SK-N-SH (cell line): ENCODE measurements around the gene TADA2B. TPM values are rescaled to one million over a fixed set of nuclear protein-coding genes. Genes with fewer than 3 reads are reported as not detected.

ENCODE experiments used
- CTCF ChIA-PET: fragments of 300-600, 350-600 bp; formaldehyde crosslinking; extraction: SDS; loops from one replicate; lab custom pipeline; 2021; lab: Yijun Ruan, JAX
- POLR2A ChIA-PET: fragments of 350-600 bp; sonication (Branson Sonifier 250); formaldehyde crosslinking; extraction: SDS; loops from one replicate; lab custom pipeline; 2020; ENCODE audit warnings: antibody characterized with exemption, inconsistent platforms; lab: Yijun Ruan, JAX
- DNase-seq: peaks from one replicate; pipeline ENCODE4 v3.0.0; 2012
- H2AFZ ChIP-seq: fragments of 200-600 bp; sonication (generic); 2 replicates; pipeline ENCODE4 v1.8.1; 2016; ENCODE audit warnings: antibody characterized with exemption, mild to moderate bottlenecking, low read depth
- H3F3A ChIP-seq: fragments of 200-600 bp; sonication (generic); replicated peaks from 2 replicates; pipeline ENCODE3; 2016; ENCODE audit warnings: antibody characterized with exemption, mild to moderate bottlenecking; ENCODE audit not compliant: insufficient read depth
- H3K27ac ChIP-seq, 2 experiments: fragments of 200-500 bp in 1 of 2; fragments of 200-600 bp in 1 of 2; sonication (Bioruptor generic) in 1 of 2; sonication (generic), shearing (Covaris generic) in 1 of 2; 2 replicates each; pipeline versions ENCODE4 v1.5.1 to v1.6.1; 2014 to 2016; ENCODE audit warnings: low read depth in 2 of 2, inconsistent platforms in 1 of 2, low read length in 1 of 2, mild to moderate bottlenecking in 1 of 2, mixed read lengths in 1 of 2
- H3K27me3 ChIP-seq: fragments of 200-600 bp; sonication (generic), shearing (Covaris generic); 2 replicates; pipeline ENCODE4 v1.6.1; 2016; ENCODE audit warnings: mixed run types; ENCODE audit not compliant: insufficient read depth
- H3K36me3 ChIP-seq, 2 experiments: fragments of 200-500 bp in 1 of 2; fragments of 200-600 bp in 1 of 2; sonication (Bioruptor generic) in 1 of 2; sonication (generic) in 1 of 2; replicated peaks in 1 of 2; 2 replicates each; pipeline versions ENCODE3 to v1.5.1; 2014 to 2016; ENCODE audit warnings: low read length in 1 of 2, mild to moderate bottlenecking in 1 of 2; ENCODE audit not compliant: insufficient read depth in 2 of 2, control insufficient read depth in 1 of 2
- H3K4me1 ChIP-seq, 2 experiments: fragments of 200-500 bp in 1 of 2; fragments of 200-600 bp in 1 of 2; sonication (Bioruptor generic) in 1 of 2; sonication (generic), shearing (Covaris generic) in 1 of 2; 2 replicates each; pipeline versions ENCODE4 v1.5.1 to v1.6.1; 2014 to 2016; ENCODE audit warnings: low read depth in 1 of 2, low read length in 1 of 2, mixed run types in 1 of 2; ENCODE audit not compliant: insufficient read depth in 2 of 2, control insufficient read depth in 1 of 2
- H3K4me2 ChIP-seq: fragments of 200-600 bp; sonication (generic), shearing (Covaris generic); 2 replicates; pipeline ENCODE4 v1.6.1; 2017; ENCODE audit warnings: mixed run types
- H3K4me3 ChIP-seq, 2 experiments: fragments of 200-500 bp in 1 of 2; fragments of 200-600 bp in 1 of 2; sonication (Bioruptor generic) in 1 of 2; sonication (generic), shearing (Covaris generic) in 1 of 2; 2 replicates each; pipeline versions ENCODE4 v1.5.1 to v1.8.1; 2014 to 2016; ENCODE audit warnings: low read depth in 2 of 2, inconsistent platforms in 1 of 2, low read length in 1 of 2, mild to moderate bottlenecking in 1 of 2, mixed read lengths in 1 of 2, moderate library complexity in 1 of 2
- H3K79me2 ChIP-seq: fragments of 200-600 bp; sonication (generic); 2 replicates; pipeline ENCODE4 v1.8.1; 2017; ENCODE audit warnings: mild to moderate bottlenecking; ENCODE audit not compliant: insufficient read depth
- H3K9ac ChIP-seq: fragments of 200-600 bp; sonication (generic); 2 replicates; pipeline ENCODE4 v1.6.1; 2017; ENCODE audit warnings: mixed run types
- H3K9me2 ChIP-seq: fragments of 200-600 bp; sonication (generic); 2 replicates; pipeline ENCODE4 v1.6.1; 2017; ENCODE audit warnings: mixed run types
- H3K9me3 ChIP-seq: fragments of 200-600 bp; sonication (generic); 2 replicates; pipeline ENCODE4 v1.6.1; 2017; ENCODE audit warnings: mixed run types, mild to moderate bottlenecking, moderate library complexity
- H4K20me1 ChIP-seq: fragments of 200-600 bp; sonication (generic); 2 replicates; pipeline ENCODE4 v1.6.1; 2017; ENCODE audit warnings: mild to moderate bottlenecking, mixed run types; ENCODE audit not compliant: insufficient read depth
- CHD2 ChIP-seq: fragments of 150-350 bp; IDR thresholded peaks from 2 replicates; pipeline ENCODE4 v1.6.1; 2018; ENCODE audit warnings: low read length; ENCODE audit not compliant: partially characterized antibody
- ELF1 ChIP-seq: IDR thresholded peaks from 2 replicates; pipeline ENCODE4 v1.4.0; 2012
- EP300 ChIP-seq, 2 experiments: IDR thresholded peaks; 2 replicates each; pipeline versions ENCODE4 v1.4.0 to v1.6.1; 2012; ENCODE audit warnings: borderline replicate concordance in 1 of 2, low read depth in 1 of 2, low read length in 1 of 2
- FOXJ3 ChIP-seq: sonication (generic); formaldehyde crosslinking; IDR thresholded peaks from 2 replicates; pipeline ENCODE4 v1.5.1; 2020; ENCODE audit warnings: mild to moderate bottlenecking, missing genetic modification reagents
- FOXM1 ChIP-seq: IDR thresholded peaks from 2 replicates; pipeline ENCODE4 v1.4.0; 2012; ENCODE audit warnings: low read depth, mild to moderate bottlenecking
- IRF3 ChIP-seq: fragments of 150-350 bp; IDR thresholded peaks from 2 replicates; pipeline ENCODE4 v1.6.1; 2016; ENCODE audit warnings: mild to moderate bottlenecking, low read depth, low read length
- MXI1 ChIP-seq: IDR thresholded peaks from 2 replicates; pipeline ENCODE4 v1.6.1; 2012; ENCODE audit warnings: mild to moderate bottlenecking, low read depth, low read length, improper control_type of control experiment
- NFIC ChIP-seq: IDR thresholded peaks from 2 replicates; pipeline ENCODE4 v1.4.0; 2012; ENCODE audit warnings: borderline replicate concordance
- POLR2AphosphoS5 ChIP-seq: IDR thresholded peaks from 2 replicates; pipeline ENCODE4 v1.6.1; 2012; ENCODE audit warnings: low read depth, low read length
- RAD21 ChIP-seq: IDR thresholded peaks from 2 replicates; pipeline ENCODE4 v1.6.1; 2012; ENCODE audit warnings: mild to moderate bottlenecking, low read length
- RFX5 ChIP-seq: IDR thresholded peaks from 2 replicates; pipeline ENCODE4 v1.6.1; 2012; ENCODE audit warnings: mild to moderate bottlenecking, improper control_type of control experiment, low read length
- TCF12 ChIP-seq: IDR thresholded peaks from 2 replicates; pipeline ENCODE4 v1.4.0; 2012
- YY1 ChIP-seq: IDR thresholded peaks from 2 replicates; pipeline ENCODE4 v1.4.0; 2012; ENCODE audit warnings: low read depth, mild to moderate bottlenecking
- WGBS: methylation state at CpG from one replicate; pipeline ENCODE4 v1.1.6; 2017; ENCODE audit warnings: low lambda C conversion rate; 5-methylcytosine and 5-hydroxymethylcytosine counted together
- polyA plus RNA-seq, 3 experiments: library from polyadenylated mRNA; depleted of rRNA; stranded (reverse); fragments of >200 nt; gene quantifications; 2 replicates each; pipeline ENCODE4 v1.2.3, GENCODE V29; 2012
- TF ChIP-seq, protein P1 (sequence below): fragments of 150-350 bp; IDR thresholded peaks from 2 replicates; pipeline ENCODE4 v1.6.1; 2017; ENCODE audit warnings: antibody characterized with exemption, low read length, low read depth, borderline replicate concordance
- TF ChIP-seq, protein P2 (sequence below): IDR thresholded peaks from 2 replicates; pipeline ENCODE4 v1.4.0; 2012; ENCODE audit warnings: low read depth, borderline replicate concordance
- TF ChIP-seq, protein P3 (sequence below): fragments of 200-600 bp; sonication (generic); IDR thresholded peaks from 2 replicates; pipeline ENCODE4 v1.6.1; 2017; ENCODE audit warnings: antibody characterized with exemption, mild to moderate bottlenecking, moderate library complexity
- TF ChIP-seq, protein P4 (sequence below): IDR thresholded peaks from 2 replicates; pipeline ENCODE4 v1.6.1; 2012; ENCODE audit warnings: mild to moderate bottlenecking, low read depth, low read length, moderate library complexity

The TADA2B gene
- polyA plus RNA-seq, 1 of the 3 experiments (the other 2 are of a cell fraction), result 8.0 TPM

DNA sequence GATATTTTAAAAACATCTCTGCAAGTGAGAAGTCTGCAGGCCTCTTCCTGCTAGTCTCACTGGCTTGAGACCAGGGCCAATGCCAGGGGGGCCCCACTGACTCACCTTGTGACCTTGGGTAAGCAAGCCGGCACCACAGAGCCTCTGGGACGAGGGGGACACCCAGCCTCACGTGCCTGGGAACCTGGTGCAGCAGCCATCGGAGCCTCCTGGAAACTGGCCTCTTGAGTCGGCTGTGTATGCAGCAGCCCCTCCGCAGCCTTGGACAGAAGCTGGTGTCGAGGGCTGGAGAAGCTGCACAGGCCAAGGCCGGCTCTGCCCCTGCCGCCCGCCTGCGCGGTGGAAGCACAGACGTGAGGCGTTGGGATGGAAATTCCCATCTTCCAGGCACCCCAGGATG lies 8.7 kb downstream of the TADA2B start (continued):
- TF ChIP-seq MXI1 (no peak), RFX5 (no peak)
- TF ChIP-seq, all 33 proteins: peak for 0

DNA sequence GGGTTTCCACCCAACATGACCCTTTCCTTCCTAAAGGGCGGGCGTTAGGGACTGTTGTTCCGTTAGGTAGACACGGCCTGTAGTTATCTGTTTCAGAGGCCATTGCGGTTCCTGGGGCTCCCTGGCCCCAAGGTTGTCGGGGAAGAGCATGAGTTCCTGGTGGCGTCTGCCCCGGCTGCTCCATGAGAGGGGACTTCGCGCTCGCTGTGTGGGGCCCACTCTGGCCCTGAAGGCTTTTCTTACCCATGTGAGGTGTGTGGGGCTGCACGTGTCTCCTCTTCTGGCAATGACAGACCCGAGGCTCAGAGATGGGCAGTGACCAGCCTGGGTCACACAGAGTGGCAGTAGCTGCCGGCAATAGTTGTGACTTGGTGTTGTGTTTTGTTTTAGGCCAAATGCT lies 9.1 kb downstream of the TADA2B start:
- H3K27me3 ChIP-seq, result no peaks in the 10 kb centered on the region
- H3K4me3 ChIP-seq, result no peak overlapping the region
- no peaks in the 10 kb centered on the region for H3K9me3 ChIP-seq
- no peak overlapping the region for H3K27ac ChIP-seq
- H3K9me2 ChIP-seq, result no peaks in the 10 kb centered on the region
- peaks cover 16% of the 10 kb centered on the region for H3F3A ChIP-seq
- H3K4me1 ChIP-seq, result peaks cover 0 to 4% of the 10 kb centered on the region in 2 experiments; a peak in 1 of 4 replicates
- POLR2A ChIA-PET, result no interaction called here
- H3K79me2 ChIP-seq, result peaks cover 62% of the 10 kb centered on the region
- H2AFZ ChIP-seq, result no peak overlapping the region
- TF ChIP-seq EP300 (IDR thresholded peaks at IDR 0.05; ENCODE audit: borderline replicate concordance in 1 of 2, low read depth in 1 of 2, low read length in 1 of 2) (no peak), FOXJ3 (CRISPR knock-in tag) (no peak), IRF3 (no peak), RAD21 (no peak), YY1 (no peak), CHD2 (no peak), RFX5 (no peak), NFIC (no peak), POLR2AphosphoS5 (no peak), TCF12 (no peak), FOXM1 (no peak), ELF1 (no peak)
- TF ChIP-seq, protein P1, sequence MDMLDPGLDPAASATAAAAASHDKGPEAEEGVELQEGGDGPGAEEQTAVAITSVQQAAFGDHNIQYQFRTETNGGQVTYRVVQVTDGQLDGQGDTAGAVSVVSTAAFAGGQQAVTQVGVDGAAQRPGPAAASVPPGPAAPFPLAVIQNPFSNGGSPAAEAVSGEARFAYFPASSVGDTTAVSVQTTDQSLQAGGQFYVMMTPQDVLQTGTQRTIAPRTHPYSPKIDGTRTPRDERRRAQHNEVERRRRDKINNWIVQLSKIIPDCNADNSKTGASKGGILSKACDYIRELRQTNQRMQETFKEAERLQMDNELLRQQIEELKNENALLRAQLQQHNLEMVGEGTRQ, result no peak
- TF ChIP-seq, protein P2, sequence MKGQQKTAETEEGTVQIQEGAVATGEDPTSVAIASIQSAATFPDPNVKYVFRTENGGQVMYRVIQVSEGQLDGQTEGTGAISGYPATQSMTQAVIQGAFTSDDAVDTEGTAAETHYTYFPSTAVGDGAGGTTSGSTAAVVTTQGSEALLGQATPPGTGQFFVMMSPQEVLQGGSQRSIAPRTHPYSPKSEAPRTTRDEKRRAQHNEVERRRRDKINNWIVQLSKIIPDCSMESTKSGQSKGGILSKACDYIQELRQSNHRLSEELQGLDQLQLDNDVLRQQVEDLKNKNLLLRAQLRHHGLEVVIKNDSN, result no peak
- TF ChIP-seq, protein P3, sequence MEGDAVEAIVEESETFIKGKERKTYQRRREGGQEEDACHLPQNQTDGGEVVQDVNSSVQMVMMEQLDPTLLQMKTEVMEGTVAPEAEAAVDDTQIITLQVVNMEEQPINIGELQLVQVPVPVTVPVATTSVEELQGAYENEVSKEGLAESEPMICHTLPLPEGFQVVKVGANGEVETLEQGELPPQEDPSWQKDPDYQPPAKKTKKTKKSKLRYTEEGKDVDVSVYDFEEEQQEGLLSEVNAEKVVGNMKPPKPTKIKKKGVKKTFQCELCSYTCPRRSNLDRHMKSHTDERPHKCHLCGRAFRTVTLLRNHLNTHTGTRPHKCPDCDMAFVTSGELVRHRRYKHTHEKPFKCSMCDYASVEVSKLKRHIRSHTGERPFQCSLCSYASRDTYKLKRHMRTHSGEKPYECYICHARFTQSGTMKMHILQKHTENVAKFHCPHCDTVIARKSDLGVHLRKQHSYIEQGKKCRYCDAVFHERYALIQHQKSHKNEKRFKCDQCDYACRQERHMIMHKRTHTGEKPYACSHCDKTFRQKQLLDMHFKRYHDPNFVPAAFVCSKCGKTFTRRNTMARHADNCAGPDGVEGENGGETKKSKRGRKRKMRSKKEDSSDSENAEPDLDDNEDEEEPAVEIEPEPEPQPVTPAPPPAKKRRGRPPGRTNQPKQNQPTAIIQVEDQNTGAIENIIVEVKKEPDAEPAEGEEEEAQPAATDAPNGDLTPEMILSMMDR, result no peak
- TF ChIP-seq, protein P4, sequence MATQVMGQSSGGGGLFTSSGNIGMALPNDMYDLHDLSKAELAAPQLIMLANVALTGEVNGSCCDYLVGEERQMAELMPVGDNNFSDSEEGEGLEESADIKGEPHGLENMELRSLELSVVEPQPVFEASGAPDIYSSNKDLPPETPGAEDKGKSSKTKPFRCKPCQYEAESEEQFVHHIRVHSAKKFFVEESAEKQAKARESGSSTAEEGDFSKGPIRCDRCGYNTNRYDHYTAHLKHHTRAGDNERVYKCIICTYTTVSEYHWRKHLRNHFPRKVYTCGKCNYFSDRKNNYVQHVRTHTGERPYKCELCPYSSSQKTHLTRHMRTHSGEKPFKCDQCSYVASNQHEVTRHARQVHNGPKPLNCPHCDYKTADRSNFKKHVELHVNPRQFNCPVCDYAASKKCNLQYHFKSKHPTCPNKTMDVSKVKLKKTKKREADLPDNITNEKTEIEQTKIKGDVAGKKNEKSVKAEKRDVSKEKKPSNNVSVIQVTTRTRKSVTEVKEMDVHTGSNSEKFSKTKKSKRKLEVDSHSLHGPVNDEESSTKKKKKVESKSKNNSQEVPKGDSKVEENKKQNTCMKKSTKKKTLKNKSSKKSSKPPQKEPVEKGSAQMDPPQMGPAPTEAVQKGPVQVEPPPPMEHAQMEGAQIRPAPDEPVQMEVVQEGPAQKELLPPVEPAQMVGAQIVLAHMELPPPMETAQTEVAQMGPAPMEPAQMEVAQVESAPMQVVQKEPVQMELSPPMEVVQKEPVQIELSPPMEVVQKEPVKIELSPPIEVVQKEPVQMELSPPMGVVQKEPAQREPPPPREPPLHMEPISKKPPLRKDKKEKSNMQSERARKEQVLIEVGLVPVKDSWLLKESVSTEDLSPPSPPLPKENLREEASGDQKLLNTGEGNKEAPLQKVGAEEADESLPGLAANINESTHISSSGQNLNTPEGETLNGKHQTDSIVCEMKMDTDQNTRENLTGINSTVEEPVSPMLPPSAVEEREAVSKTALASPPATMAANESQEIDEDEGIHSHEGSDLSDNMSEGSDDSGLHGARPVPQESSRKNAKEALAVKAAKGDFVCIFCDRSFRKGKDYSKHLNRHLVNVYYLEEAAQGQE, result no peak
- no peak overlapping the region for H3K4me2 ChIP-seq
- DNase-seq, result no peak
- 88% methylated on average over 8 of the region's 14 CpGs for WGBS
- CTCF ChIA-PET, result interaction anchor here (0.9 kb wide), 1 partner anchor 10 kb away, joined by 3 read pairs; the partner anchor contains the start of gene TADA2B
- peaks cover 8 to 38% of the 10 kb centered on the region in 2 experiments for H3K36me3 ChIP-seq
- no peak overlapping the region for H3K9ac ChIP-seq
- H4K20me1 ChIP-seq, result peaks cover 18% of the 10 kb centered on the region; the same call in 1 of the 2 replicates
